Vagina (tissue), 2 donors: ENCODE data around the gene KIF16B. TPM values are rescaled to one million over a fixed set of nuclear protein-coding genes. Genes with fewer than 3 reads are reported as not detected.

Experiments used
- DNase-seq, 2 donors: peaks; one replicate each; pipeline ENCODE4 v3.0.0-alpha.2; 2017; ENCODE audit errors: extremely low spot score in 2 of 2
- H3K27ac ChIP-seq: fragments of 200-600 bp; sonication (generic); one replicate; pipeline ENCODE4 v1.5.1; 2019
- H3K27me3 ChIP-seq: fragments of 200-600 bp; sonication (generic); one replicate; pipeline ENCODE4 v1.5.1; 2019
- H3K36me3 ChIP-seq, 2 donors: fragments of 200-600 bp; sonication (generic); one replicate each; pipeline ENCODE4 v1.5.1; 2017 to 2019
- H3K4me1 ChIP-seq: fragments of 200-600 bp; sonication (generic); one replicate; pipeline ENCODE4 v1.5.1; 2019
- H3K4me3 ChIP-seq, 2 donors: fragments of 200-600 bp; sonication (generic); 1 replicate in 1 of 2; 2 replicates in 1 of 2; pipeline ENCODE4 v1.5.1; 2016 to 2019
- H3K9me3 ChIP-seq: fragments of 200-600 bp; sonication (generic); one replicate; pipeline ENCODE4 v1.5.1; 2019
- CTCF ChIP-seq, 3 experiments: fragments of 450-650 bp in 2 of 3; fragments of 200-600 bp in 1 of 3; sonication (generic) in 1 of 3; IDR thresholded peaks; one replicate each; pipeline ENCODE4 v1.5.1; 2017 to 2019; ENCODE audit warnings: antibody characterized with exemption in 3 of 3, mild to moderate bottlenecking in 2 of 3, moderate library complexity in 2 of 3
- POLR2A ChIP-seq, 2 donors: fragments of 450-650 bp; IDR thresholded peaks; one replicate each; pipeline ENCODE4 v1.6.1; 2017; ENCODE audit warnings: antibody characterized with exemption in 2 of 2, mild to moderate bottlenecking in 2 of 2, moderate library complexity in 2 of 2
- POLR2AphosphoS5 ChIP-seq, 2 donors: sonication (generic); formaldehyde crosslinking; IDR thresholded peaks; one replicate each; pipeline ENCODE4 v1.9.0; 2017; ENCODE audit warnings: antibody characterized with exemption in 2 of 2, mild to moderate bottlenecking in 2 of 2, low read depth in 1 of 2; ENCODE audit not compliant: insufficient read depth in 1 of 2
- intact Hi-C: fragments of 100-400 bp; cut with DNase I; formaldehyde crosslinking; loops from one replicate; pipeline ENCODE4 v1.15.1; 2023
- total RNA-seq: library from RNA; depleted of rRNA; stranded (reverse); fragments of >200 nt; gene quantifications from one replicate; pipeline ENCODE4 v1.2.3, GENCODE V29; 2016

Gene KIF16B
- total RNA-seq, 1 donor from 2014 or later, result 27.7 TPM

- Histone ChIP-seq H3K9me3 (no peaks in the 10 kb centered on the region), H3K4me1 (no peaks in the 10 kb centered on the region), H3K27me3 (no peaks in the 10 kb centered on the region), H3K4me3 (no peak overlapping the region), H3K36me3 (peaks cover 0 to 17% of the 10 kb centered on the region in 2 donors), H3K27ac (no peak overlapping the region)
- DNase-seq, result no peak
- intact Hi-C loops, result no loop called here
- TF ChIP-seq POLR2A (IDR thresholded peaks at IDR 0.05), result no peak
- TF ChIP-seq CTCF (IDR thresholded peaks at IDR 0.05), result no peak
- TF ChIP-seq POLR2AphosphoS5 (IDR thresholded peaks at IDR 0.05; ENCODE audit: insufficient read depth in 1 of 2, low read depth in 1 of 2), result no peak
These were observed 209.5 kb downstream of the KIF16B start for GRCh38 chr20:16363506-16364319.

GRCh38 chr20:16362642-16363041 is 210.6 kb downstream of the KIF16B start:
- DNase-seq, result no peak
- intact Hi-C loops, result no loop called here
- Histone ChIP-seq H3K4me1 (no peaks in the 10 kb centered on the region), H3K36me3 (peaks cover 0 to 11% of the 10 kb centered on the region in 2 donors), H3K4me3 (no peak overlapping the region), H3K27ac (no peak overlapping the region), H3K9me3 (no peaks in the 10 kb centered on the region), H3K27me3 (no peaks in the 10 kb centered on the region)
- no peak for TF ChIP-seq POLR2A (IDR thresholded peaks at IDR 0.05)
- no peak for TF ChIP-seq CTCF (IDR thresholded peaks at IDR 0.05)

GRCh38 chr20:16360668-16361067 is 212.6 kb downstream of the KIF16B start:
- TF ChIP-seq POLR2A (IDR thresholded peaks at IDR 0.05) (no peak), POLR2AphosphoS5 (IDR thresholded peaks at IDR 0.05; ENCODE audit: insufficient read depth in 1 of 2, low read depth in 1 of 2) (no peak), CTCF (IDR thresholded peaks at IDR 0.05) (no peak)
- Histone ChIP-seq H3K9me3 (no peaks in the 10 kb centered on the region), H3K27me3 (no peaks in the 10 kb centered on the region), H3K4me3 (no peak overlapping the region), H3K4me1 (no peaks in the 10 kb centered on the region), H3K27ac (no peak overlapping the region), H3K36me3 (peaks cover 0 to 4% of the 10 kb centered on the region in 2 donors)
- no peak for DNase-seq
- intact Hi-C loops, result no loop called here

- Histone ChIP-seq H3K27me3 (no peaks in the 10 kb centered on the region), H3K4me3 (no peak overlapping the region), H3K27ac (no peak overlapping the region), H3K36me3 (no peaks in the 10 kb centered on the region), H3K9me3 (no peaks in the 10 kb centered on the region), H3K4me1 (no peaks in the 10 kb centered on the region)
- TF ChIP-seq POLR2A (IDR thresholded peaks at IDR 0.05) (no peak), CTCF (IDR thresholded peaks at IDR 0.05) (no peak), POLR2AphosphoS5 (IDR thresholded peaks at IDR 0.05; ENCODE audit: insufficient read depth in 1 of 2, low read depth in 1 of 2) (no peak)
- DNase-seq, result no peak
- intact Hi-C loops, result no loop called here
These were observed 219.8 kb downstream of the KIF16B start for GRCh38 chr20:16353417-16353781.

GRCh38 chr20:16352751-16353416 is 220.4 kb downstream of the KIF16B start:
- TF ChIP-seq POLR2AphosphoS5 (IDR thresholded peaks at IDR 0.05; ENCODE audit: insufficient read depth in 1 of 2, low read depth in 1 of 2) (no peak), CTCF (IDR thresholded peaks at IDR 0.05) (no peak)
- H3K27ac ChIP-seq, result no peak overlapping the region
- no peaks in the 10 kb centered on the region for H3K27me3 ChIP-seq
- no peaks in the 10 kb centered on the region for H3K9me3 ChIP-seq
- no peak for DNase-seq
- H3K4me3 ChIP-seq, result no peak overlapping the region
- H3K4me1 ChIP-seq, result no peaks in the 10 kb centered on the region
- intact Hi-C loops, result no loop called here
- no peaks in the 10 kb centered on the region for H3K36me3 ChIP-seq
